HCT116 (cell line): ENCODE data around the gene CNPY1.

Experiments used
- ATF3 ChIP-seq: IDR thresholded peaks from 2 replicates; pipeline ENCODE4 v1.6.1; 2012
- CTCF ChIP-seq, 3 experiments: fragments of 200-600 bp in 1 of 3; sonication (generic) in 1 of 3; IDR thresholded peaks in 2 of 3; conservative IDR thresholded peaks in 1 of 3; 2 replicates each; pipeline ENCODE4 v1.5.1; 2012 to 2017; ENCODE audit warnings: low read depth in 2 of 3, low read length in 2 of 3, antibody characterized with exemption in 1 of 3, borderline replicate concordance in 1 of 3, control low read depth in 1 of 3, mild to moderate bottlenecking in 1 of 3, mixed read lengths in 1 of 3, mixed run types in 1 of 3, moderate library complexity in 1 of 3; ENCODE audit not compliant: insufficient read depth in 1 of 3
- EZH2 ChIP-seq: fragments of 200-600 bp; sonication (generic); IDR thresholded peaks from 2 replicates; pipeline ENCODE4 v1.6.1; 2017; ENCODE audit warnings: antibody characterized with exemption, mixed run types
- YY1 ChIP-seq: IDR thresholded peaks from 2 replicates; pipeline ENCODE4 v1.6.1; 2011; ENCODE audit warnings: low read length, low read depth, moderate library complexity, mild to moderate bottlenecking; ENCODE audit not compliant: insufficient replicate concordance; ENCODE audit errors: extremely low read depth

GRCh38 chr7:155506854-155507337, 39.5 kb downstream of the CNPY1 start:
- TF ChIP-seq CTCF (IDR thresholded peaks at IDR 0.05 in 2 of 3, conservative IDR thresholded peaks at IDR 0.05 in 1 of 3; ENCODE audit: borderline replicate concordance in 1 of 3, insufficient read depth in 1 of 3, low read depth in 2 of 3, low read length in 2 of 3) (no peak), YY1 (no peak), EZH2 (no peak), ATF3 (no peak)
